GM21737 (cell line): ENCODE data around the gene TSPAN5.
"Not testable (repeated sequence)": the region's sequence is repeated elsewhere in the genome, so short reads cannot be mapped to it uniquely, and the experiment has no call there.

Experiments
- ATAC-seq: cut with Tn5 transposase; IDR thresholded peaks from one replicate; pipeline ENCODE4 v1.9.1; 2021; ENCODE audit warnings: mild to moderate bottlenecking, moderate library complexity; ENCODE audit not compliant: unreplicated experiment

Gene TSPAN5

DNA sequence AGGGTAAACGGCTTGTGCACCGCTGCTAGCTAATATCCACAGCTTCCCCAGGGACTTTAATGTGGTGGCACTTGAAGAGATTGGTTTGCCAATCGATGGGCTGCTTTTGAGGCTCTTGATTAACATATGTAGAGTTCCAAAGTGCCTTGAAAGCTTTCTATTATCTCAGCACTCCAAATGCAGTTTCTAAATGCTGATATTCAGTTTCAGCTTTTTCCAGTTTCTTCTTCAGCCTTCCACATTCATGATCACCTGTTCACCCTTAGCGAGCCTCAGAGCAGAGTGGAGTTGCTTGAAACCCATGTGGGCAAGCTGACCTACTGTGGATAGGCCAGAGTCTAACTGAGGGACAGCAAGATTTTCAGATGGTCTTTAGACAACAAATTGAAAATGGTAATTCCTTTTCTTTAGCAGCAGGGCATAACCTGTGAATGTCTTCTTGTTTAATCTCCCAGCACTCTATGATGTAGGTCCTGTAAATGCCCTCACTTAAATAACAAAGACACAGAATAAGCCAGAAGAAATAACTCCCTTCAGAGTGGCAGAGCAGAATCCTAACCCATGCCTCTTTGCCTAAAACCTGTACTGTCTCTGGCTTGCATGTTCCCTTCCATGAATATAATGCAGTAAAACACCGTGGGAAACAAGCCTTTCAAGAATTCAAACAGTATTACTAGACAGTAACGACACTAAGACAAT lies 99.8 kb downstream of the TSPAN5 start:
- ATAC-seq, result no peak

DNA sequence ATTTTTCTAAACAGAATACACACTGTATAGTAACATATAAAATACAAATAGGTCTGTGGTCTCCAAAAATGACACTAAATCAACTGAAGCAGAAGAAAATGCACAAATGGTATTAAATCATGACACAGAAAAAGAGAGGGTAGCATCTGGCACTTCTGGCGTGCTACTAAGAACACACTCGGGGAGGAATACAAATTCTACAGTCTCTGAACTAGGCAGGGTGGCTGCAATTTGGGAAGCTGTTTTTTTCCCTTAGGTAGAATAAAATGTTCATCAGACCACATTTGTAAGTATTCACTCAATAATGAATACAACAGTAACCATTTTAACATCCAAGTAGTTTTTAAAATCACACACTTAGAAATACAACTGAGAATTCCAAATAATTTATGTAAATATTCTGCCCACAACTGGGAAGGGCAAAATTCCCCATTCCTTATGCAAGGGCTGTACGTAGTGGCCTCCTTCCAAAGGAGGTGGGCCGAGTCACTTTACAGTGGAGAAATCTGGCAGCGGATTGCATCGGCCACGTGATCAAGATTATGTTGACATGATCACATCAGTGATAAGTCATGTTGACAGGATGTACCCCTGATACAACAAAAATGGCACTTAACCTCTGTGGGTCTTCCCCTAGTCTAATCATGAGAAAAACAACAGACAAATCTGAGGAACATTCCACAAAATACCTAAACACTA lies 101.1 kb downstream of the TSPAN5 start:
- ATAC-seq, result no peak

DNA sequence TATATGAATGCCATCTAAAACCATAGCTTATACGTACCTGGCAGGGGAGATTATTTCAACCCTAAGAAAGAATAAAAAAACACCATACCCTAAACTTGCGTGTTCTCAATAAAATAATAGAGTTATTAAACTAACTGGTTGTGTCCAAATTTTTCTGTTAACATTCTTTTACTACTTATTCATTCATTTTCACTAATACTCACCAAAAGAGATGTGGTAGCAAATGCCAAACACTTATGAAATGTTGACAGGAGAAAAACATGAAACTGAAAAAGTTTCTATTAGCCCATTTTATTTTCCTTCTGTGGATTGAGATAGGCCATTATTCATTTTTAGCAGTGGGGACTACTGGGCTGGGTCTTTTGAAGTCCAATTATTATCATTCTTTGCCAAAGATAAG lies 102.0 kb downstream of the TSPAN5 start:
- ATAC-seq, result no peak

DNA sequence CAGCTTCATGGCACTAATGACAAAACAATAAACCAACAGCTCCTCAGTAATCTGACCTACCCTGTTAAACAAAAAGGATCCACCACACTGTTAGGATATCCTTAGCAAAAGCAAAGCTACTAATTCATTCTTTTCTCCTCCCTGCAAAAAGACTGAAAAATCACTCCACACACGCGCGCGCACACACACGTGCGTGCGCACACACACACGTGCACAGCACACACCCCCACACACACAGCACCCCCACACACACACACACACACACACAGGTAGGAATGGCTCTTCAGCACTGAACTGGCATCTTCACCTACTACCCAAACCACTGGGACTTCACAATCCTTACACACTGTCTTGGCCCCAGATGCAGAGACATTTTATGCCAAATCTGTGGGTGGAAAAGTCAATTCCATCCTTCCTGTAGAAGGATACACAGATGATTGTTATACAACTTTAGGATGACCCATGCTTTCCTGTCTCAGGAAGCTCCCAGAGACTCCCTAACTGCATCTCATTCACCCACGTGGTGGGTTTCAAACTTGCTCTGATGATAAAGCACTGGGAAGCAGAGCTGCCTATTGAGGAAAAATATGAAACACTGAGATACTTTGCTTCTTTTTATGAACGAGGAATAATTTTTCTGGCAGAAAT lies 102.5 kb downstream of the TSPAN5 start:
- no peak for ATAC-seq

DNA sequence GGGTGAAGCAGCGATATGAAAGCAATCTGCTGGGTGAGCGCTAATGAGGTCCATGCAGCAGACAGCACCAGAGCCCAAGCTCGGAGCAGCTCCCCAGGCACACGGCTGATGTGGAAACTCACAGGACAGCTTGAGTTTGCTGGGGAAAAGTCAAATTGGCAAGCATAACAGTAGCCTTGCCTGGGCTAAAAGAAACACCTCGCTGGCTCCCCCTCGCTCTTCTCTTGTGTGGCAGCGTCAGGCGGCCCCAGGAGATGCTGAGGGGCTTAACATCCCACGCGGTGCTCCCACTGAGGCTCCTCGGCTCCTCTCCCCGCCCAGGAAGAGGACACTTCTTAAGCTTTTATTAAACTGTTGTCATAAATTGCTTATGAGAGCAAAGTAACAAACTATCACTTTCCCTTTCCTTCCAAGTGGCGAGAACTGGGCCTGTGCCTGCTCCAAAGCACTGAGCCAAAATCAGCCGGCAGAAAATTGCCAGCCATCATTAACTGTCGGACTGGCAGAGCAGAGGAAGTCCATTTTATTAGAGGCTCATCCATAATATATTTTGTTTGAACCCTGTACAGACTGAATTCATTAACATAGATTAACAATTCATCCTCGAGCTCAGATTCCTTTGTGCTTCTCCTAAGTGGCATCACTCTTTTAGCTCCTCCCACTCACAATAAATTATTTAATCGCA lies 111.4 kb downstream of the TSPAN5 start:
- no peak for ATAC-seq

DNA sequence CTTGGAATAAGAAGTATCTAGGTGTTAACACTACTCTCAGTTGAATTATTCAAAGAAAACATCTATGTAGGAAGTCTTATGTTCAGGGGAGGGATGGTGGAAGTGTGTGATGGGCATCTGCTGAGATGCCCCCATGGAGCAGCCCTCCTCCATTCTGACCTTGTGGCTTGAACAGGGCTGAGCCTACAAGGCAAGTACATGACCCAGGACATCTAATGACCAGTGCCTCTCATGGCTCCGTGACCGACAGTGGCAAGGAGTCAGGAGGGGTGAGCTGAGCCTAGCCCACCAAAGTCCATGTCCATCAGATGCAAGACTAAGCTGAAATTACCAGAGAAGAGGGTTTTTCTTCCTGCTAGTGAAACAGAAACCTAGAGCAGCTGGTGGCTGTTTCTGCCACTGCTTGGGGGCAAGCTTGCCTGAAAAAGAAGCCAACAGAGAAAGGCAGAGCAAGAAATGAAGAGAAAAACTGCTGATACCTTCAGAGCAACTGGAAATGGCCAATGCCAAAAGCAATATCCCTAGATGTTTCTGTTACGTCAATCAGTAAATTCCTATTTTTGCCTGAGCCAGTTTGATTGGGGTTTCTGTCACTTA lies 113.5 kb downstream of the TSPAN5 start:
- no peak for ATAC-seq

DNA sequence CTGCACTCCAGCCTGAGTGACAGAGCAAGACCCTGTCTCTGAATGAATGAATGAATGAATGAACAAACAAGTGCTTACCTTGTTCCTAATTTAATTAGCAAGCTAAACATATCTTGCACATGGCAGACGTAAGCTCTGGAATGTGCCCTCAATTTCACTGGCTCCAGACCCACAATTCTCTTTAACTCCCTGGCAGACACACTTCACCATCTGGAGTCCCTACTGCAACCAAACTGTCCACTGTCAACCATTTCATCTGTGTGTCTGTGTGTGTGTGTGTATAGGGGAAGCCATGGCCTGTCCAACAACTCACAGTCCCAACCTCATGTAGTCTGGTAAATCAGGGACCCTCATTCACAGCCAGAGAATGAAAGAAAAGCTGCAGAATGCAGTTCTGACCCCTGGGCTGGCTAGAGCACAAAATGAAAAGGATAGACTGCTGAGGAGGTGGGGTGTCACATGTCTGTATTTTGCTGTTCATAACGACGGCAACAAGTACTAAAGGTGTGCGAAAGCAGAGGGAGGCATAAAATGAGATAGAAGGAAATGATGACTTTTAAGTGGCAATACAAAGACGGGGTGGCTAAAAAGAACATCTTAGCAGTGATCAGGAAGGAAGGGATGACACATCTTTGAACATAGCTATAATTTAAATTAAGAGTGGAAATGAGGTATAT lies 114.1 kb downstream of the TSPAN5 start:
- ATAC-seq, result no peak

DNA sequence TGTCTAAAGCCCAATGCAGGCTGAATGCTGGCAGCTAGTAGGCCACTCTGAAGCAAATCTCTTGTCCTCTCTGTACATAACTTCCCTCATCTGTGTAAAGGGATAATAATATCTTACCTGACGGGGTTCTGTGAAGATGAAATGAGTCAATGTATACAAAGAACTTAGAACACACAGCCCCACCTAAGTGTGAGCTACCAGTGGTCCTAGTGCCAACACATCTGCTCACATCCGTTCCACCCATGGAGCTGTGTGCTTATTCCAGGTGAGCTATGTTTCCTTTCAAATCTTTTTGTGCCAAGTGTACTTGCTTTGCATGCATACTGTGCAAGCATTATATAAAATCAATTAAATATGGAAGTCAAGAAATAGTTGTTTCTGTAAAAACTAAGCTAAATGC lies 116.4 kb downstream of the TSPAN5 start:
- no peak for ATAC-seq

DNA sequence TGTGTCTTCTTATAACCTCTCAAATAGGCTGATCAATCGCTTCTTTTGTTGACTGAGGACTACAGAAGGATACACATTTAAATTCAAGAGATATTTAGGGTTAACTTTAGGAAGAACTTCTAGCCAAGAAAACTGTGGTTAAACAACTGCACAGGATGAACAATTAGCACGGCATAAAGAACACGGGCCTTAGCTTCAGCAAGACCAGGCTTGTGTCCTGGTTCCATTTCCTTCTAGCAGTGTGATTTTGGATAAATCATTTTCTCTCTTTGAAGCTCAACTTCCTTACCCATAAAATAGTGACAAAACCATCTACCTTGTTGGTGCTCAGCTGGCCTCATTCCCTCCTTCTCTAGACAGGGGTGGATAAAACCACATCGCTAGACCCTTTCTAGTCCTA lies 117.6 kb downstream of the TSPAN5 start:
- no peak for ATAC-seq

DNA sequence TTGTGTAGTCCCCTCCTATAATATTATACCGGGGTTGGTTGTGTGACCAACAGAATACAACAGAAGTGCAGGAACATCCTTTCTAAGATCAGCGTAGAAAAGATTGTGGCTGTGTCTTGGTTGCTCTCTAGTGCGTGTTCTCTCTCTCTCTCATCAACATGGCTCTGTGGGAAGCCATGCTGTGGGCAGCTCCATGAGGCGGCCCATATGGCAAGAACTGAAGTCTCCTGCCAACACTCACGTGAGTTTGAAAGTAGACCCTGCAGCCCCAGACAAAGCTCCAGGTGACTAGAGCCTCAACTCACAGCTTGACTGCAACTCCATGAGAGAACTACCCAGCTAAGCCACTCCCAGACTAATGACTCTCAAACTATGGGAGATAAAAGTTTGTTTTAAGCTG lies 118.7 kb downstream of the TSPAN5 start:
- no peak for ATAC-seq

DNA sequence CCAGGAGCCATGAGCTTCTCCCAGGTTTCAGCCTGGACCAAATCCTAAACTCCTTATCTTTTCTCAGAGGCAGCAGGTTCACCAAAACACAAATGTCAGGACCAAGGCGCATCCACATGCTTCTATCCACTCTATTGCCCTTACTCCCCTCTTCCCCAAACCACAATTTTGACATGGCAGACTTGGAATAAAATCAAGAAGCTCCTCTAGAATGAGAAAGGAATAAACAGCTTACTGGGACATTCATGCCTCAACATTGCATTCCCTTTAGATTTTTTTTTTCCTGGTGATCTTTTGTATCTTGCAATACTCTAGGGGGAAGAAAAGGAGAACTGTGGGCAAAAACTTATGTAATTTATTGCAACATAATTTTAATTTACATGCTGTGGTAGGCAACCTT lies 119.1 kb downstream of the TSPAN5 start:
- no peak for ATAC-seq

DNA sequence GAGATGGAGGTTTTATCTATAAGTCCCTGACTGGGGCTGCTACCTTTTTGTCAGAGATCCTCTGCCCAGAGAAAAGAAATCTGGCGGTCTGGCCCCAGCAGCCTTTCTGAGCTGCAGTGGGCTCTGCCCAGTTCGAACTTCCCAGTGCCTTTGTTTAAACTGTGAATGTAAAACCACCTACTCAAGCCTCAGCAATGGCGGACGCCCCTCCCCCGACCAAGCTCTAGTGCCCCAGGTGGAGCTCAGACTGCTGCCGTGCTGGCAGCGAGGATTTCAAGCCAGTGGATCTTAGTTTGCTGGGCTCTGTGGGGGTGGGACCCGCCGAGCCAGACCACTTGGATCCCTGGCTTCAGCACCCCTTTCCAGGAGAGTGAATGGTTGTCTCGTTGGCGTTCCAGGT lies 121.8 kb downstream of the TSPAN5 start:
- ATAC-seq, result no peak

DNA sequence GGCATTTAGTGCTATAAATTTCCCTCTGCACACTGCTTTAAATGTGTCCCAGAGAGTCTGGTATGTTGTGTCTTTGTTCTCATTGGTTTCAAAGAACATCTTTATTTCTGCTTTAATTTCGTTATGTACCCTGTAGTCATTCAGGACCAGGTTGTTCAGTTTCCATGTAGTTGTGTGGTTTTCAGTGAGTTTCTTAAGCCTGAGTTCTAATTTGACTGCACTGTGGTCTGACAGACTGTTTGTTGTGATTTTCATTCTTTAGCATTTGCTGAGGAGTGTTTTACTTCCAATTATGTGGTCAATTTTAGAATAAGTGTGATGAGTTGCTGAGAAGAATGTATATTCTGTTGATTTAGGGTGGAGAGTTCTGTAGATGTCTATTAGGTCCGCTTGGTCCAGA lies 124.3 kb downstream of the TSPAN5 start:
- not testable (repeated sequence) for ATAC-seq

DNA sequence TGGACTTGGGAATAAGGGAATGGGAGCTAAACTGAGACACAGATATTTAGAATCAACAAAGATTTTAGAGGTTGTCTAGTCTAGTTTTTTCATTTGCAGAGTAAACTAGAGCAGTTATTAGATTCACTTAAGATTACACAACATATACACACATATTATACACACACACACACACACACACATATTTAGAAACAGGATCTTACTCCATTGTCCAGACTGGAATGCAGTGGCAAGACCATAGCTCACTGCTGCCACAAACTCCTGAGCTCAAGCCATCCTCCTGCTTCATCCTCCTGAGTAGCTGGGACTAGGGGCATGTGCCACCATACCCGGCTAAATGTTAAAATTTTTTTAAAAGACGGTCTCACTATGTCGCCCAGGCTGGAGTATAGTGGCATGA lies 127.8 kb downstream of the TSPAN5 start:
- no peak for ATAC-seq

DNA sequence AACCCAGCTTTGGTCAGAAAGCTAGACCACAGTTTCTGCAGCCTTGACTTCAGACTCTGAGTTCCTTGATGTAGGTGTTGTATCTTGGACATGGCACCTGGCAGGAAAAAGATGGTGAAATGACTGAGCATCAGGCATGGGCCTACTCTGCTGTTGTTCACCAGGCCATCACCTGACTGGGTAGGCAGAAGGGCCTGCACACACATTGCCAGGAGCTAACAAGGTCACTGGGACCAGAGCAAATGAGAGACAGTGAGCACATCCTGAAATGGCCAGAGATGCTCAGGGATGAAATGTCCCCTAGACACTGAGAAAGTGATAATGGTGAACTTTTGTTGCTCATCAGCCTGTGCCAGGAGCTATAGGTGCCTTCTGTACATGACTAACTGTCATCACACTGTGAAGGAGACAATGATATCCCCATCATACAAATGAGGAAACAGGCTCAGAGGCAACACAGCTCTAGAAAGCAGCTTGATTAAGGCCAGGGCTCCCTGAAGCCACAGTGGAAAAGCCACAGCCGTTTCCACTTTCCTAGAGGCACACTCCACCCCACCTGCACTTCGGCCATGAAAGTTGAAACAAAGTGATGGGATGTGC lies 128.3 kb downstream of the TSPAN5 start:
- no peak for ATAC-seq

DNA sequence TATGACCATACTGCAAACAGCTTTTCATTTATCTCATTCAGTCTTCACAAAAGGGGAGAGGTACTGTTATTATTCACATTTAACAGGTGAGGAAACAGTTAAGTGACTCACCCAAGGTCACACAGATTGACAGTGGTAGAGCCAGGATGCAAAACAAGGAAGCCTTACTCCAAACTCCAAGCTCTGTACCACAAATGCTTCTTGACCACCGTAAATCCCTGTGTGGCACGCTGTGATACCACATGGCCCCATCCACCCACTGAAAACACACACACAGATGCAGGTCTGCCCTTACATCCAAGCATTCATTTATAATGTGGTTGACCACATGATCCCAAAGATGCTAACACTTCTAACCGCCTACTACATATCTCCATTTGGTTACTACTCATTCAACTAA lies 129.5 kb downstream of the TSPAN5 start:
- ATAC-seq, result no peak

DNA sequence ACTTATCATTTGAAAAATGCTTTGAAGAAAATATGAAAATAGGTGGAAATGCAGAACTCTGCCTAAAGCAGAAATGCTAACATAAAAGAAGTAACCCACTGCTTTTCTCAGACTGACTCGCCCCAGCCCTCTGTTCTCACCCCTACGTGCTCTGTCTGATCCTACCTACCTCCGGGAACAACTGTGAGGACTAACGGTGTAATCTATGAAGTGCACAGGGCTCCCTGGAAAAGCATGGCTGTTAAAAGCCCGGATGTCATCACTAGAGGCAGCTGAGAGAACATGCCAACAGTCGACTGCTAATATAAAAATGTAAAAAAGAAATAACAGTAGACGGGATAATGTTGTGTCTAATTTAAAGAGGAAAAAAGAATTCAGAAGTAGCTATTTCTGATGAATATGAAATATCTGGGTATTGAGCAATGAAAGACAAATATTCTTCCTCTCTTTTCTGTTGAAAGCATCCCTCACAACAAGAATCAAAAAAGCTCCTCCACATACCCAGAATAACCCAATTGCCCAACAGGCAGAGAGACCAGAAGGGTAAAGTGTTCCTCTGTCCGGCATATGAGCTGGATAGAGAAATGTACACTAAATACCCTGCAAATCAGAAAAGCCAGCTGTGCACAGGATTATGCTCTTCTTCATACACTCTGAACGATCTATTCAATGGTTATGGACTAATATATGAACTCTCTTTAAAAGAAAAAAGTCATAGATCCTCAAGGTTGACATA lies 130.7 kb downstream of the TSPAN5 start:
- no peak for ATAC-seq

DNA sequence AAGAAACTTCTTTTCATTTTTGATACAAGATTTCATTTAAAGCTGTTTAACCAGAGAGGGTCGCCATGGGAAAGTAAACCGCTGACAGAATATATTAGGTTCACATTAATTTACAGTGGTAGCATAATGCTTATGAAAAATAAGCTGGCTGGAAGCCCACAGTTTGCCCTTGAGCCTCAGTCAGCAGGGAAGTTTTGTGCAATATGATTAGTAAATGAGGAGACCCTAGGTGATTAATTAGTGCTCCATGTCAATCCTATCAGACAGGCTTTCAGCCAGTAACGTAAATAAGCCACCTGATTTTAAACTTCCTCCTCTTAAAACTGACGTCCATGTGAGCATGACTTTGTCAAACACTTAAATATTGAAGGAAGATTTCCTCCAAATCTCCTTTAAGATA lies 134.2 kb downstream of the TSPAN5 start:
- no peak for ATAC-seq

DNA sequence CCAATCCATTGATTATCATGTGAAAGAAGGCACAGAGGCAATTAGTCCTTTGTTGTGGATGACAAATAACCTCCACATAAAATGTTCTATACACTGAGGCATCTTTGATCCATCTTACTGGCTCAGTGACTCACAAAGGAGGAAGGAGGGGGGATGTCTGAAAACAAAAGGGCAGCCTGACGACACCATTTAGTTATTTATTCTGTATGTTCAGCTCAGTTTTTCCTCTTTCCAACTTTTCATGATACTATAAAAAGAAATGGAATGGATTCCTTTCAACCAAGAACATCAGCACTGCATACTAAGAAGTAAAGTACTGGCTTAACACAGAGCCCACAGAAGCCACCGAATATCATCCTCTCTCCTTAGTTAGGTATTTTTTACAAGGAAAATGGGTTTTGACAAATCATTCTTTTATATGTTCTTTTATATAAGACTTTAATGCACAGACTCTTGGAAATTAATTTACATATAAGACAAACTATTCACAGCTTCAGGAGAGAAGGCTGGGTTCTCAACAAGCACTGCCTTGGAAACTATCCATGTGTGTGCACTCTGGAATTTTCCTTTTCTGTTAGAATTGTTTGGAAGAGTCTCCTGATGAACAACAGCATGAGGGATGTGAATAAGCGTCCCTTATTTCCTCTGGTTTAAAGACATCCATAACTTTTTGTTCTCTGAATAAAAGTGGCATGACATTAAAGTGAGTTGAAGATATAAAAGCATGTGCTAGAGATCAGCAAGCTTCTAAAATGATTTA lies 135.6 kb downstream of the TSPAN5 start:
- ATAC-seq, result no peak
